Neural cell (in vitro differentiated cells): ENCODE data around the gene CNTN4. TPM values are rescaled to one million over a fixed set of nuclear protein-coding genes. Genes with fewer than 3 reads are reported as not detected.

Source experiments
- H2AFZ ChIP-seq: fragments of 200-600, 300-800 bp; sonication (generic), shearing (Covaris generic); 2 replicates; pipeline ENCODE4 v1.6.0; 2014; ENCODE audit warnings: low read depth, mild to moderate bottlenecking, antibody characterized with exemption, low read length, moderate library complexity
- H3F3A ChIP-seq: fragments of 200-600 bp; shearing (Covaris generic); 2 replicates; pipeline ENCODE4 v1.6.1; 2016; ENCODE audit warnings: mild to moderate bottlenecking, moderate library complexity, mixed read lengths, antibody characterized with exemption, low read length; ENCODE audit not compliant: insufficient read depth, poor library complexity, severe bottlenecking
- H3K27ac ChIP-seq: fragments of 200-600, 300-800 bp; sonication (generic), shearing (Covaris generic); 2 replicates; pipeline ENCODE4 v1.5.1; 2014; ENCODE audit warnings: mild to moderate bottlenecking, low read length, moderate library complexity
- H3K27me3 ChIP-seq: fragments of 300-800, 200-600 bp; sonication (generic), shearing (Covaris generic); 2 replicates; pipeline ENCODE4 v1.6.0; 2014; ENCODE audit warnings: mild to moderate bottlenecking, low read depth, low read length, moderate library complexity; ENCODE audit not compliant: insufficient read depth
- H3K36me3 ChIP-seq: fragments of 300-800, 200-600 bp; sonication (generic), shearing (Covaris generic); 2 replicates; pipeline ENCODE4 v1.5.1; 2014; ENCODE audit warnings: mild to moderate bottlenecking, antibody characterized with exemption, low read length, moderate library complexity; ENCODE audit not compliant: insufficient read depth
- H3K4me2 ChIP-seq: fragments of 300-800, 200-600 bp; sonication (generic), shearing (Covaris generic); 2 replicates; pipeline ENCODE4 v1.6.0; 2014; ENCODE audit warnings: mild to moderate bottlenecking, low read length
- H3K4me3 ChIP-seq: fragments of 300-800, 200-600 bp; sonication (generic), shearing (Covaris generic); 2 replicates; pipeline ENCODE4 v1.5.1; 2014; ENCODE audit warnings: mild to moderate bottlenecking, low read length, moderate library complexity
- H3K79me2 ChIP-seq: fragments of 200-600 bp; shearing (Covaris generic); replicated peaks from 2 replicates; pipeline ENCODE4 v1.6.0; 2014; ENCODE audit warnings: mild to moderate bottlenecking, low read length, moderate library complexity; ENCODE audit not compliant: insufficient read depth
- H3K9ac ChIP-seq: fragments of 300-800, 200-600 bp; sonication (generic), shearing (Covaris generic); 2 replicates; pipeline ENCODE4 v1.6.1; 2016; ENCODE audit warnings: mild to moderate bottlenecking, low read length, mixed read lengths
- H3K9me2 ChIP-seq: fragments of 200-600 bp; shearing (Covaris generic); 2 replicates; pipeline ENCODE4 v1.6.1; 2016; ENCODE audit warnings: mild to moderate bottlenecking, low read length, mixed read lengths; ENCODE audit not compliant: insufficient read depth
- H3K9me3 ChIP-seq: fragments of 200-600, 300-800 bp; sonication (generic), shearing (Covaris generic); 2 replicates; pipeline ENCODE4 v1.6.1; 2016; ENCODE audit warnings: mild to moderate bottlenecking, mixed run types, low read length, moderate library complexity, mixed read lengths
- H4K20me1 ChIP-seq: fragments of 200-600 bp; shearing (Covaris generic); 2 replicates; pipeline ENCODE4 v1.6.1; 2016; ENCODE audit warnings: mild to moderate bottlenecking, mixed run types; ENCODE audit not compliant: insufficient read depth
- CTCF ChIP-seq: fragments of 450-650 bp; IDR thresholded peaks from 2 replicates; pipeline ENCODE4 v1.5.1; 2014; ENCODE audit warnings: antibody characterized with exemption, mild to moderate bottlenecking, moderate library complexity; ENCODE audit not compliant: poor library complexity, severe bottlenecking
- EP300 ChIP-seq: fragments of 450-650 bp; conservative IDR thresholded peaks from 2 replicates; pipeline ENCODE4 v1.6.1; 2014; ENCODE audit warnings: antibody characterized with exemption, mild to moderate bottlenecking, moderate library complexity; ENCODE audit not compliant: poor library complexity, severe bottlenecking
- EZH2 ChIP-seq: fragments of 200-600, 300-800 bp; shearing (Covaris generic), sonication (generic); IDR thresholded peaks from 2 replicates; pipeline ENCODE4 v1.6.1; 2014; ENCODE audit warnings: antibody characterized with exemption, low read length, borderline replicate concordance, mild to moderate bottlenecking; ENCODE audit not compliant: insufficient read depth, poor library complexity, severe bottlenecking
- MXI1 ChIP-seq: fragments of 450-650 bp; conservative IDR thresholded peaks from 2 replicates; pipeline ENCODE4 v1.6.1; 2014; ENCODE audit warnings: antibody characterized with exemption, mild to moderate bottlenecking; ENCODE audit not compliant: poor library complexity, severe bottlenecking
- POLR2AphosphoS5 ChIP-seq: IDR thresholded peaks from 2 replicates; pipeline ENCODE4 v1.6.1; 2012
- RAD21 ChIP-seq: fragments of 450-650 bp; conservative IDR thresholded peaks from 2 replicates; pipeline ENCODE4 v1.6.1; 2014; ENCODE audit warnings: antibody characterized with exemption, mild to moderate bottlenecking, moderate library complexity
- REST ChIP-seq: IDR thresholded peaks from 2 replicates; pipeline ENCODE4 v1.6.1; 2012; ENCODE audit warnings: borderline replicate concordance
- SMC3 ChIP-seq: fragments of 450-650 bp; conservative IDR thresholded peaks from 2 replicates; pipeline ENCODE4 v1.6.1; 2014; ENCODE audit warnings: antibody characterized with exemption, mild to moderate bottlenecking, moderate library complexity; ENCODE audit not compliant: poor library complexity
- TAF1 ChIP-seq: IDR thresholded peaks from 2 replicates; pipeline ENCODE4 v1.6.1; 2012; ENCODE audit warnings: low read depth
- polyA plus RNA-seq: library from polyadenylated mRNA; depleted of rRNA; stranded (reverse); fragments of >200 nt; gene quantifications from 2 replicates; pipeline ENCODE4 v1.2.3, GENCODE V29; 2014

CNTN4 gene
- polyA plus RNA-seq, 1 donor from 2014 or later = 10.6 TPM

- Histone ChIP-seq H3K27me3 (no peaks in the 10 kb centered on the region), H4K20me1 (no peaks in the 10 kb centered on the region), H3K79me2 (no peaks in the 10 kb centered on the region), H3K9me3 (no peaks in the 10 kb centered on the region), H2AFZ (no peak overlapping the region), H3K27ac (no peak overlapping the region), H3K9ac (no peak overlapping the region), H3K4me3 (no peak overlapping the region), H3K36me3 (no peaks in the 10 kb centered on the region), H3F3A (no peaks in the 10 kb centered on the region), H3K4me2 (no peak overlapping the region), H3K9me2 (no peaks in the 10 kb centered on the region)
- TF ChIP-seq CTCF = no peak
- TF ChIP-seq EP300 = no peak
- TF ChIP-seq EZH2 = no peak
- no peak for TF ChIP-seq TAF1
- no peak for TF ChIP-seq REST
- no peak for TF ChIP-seq RAD21
- TF ChIP-seq MXI1 = no peak
- TF ChIP-seq POLR2AphosphoS5 = no peak
Observed at GRCh38 chr3:2772803-2773202, 674.1 kb downstream of the CNTN4 start.

DNA sequence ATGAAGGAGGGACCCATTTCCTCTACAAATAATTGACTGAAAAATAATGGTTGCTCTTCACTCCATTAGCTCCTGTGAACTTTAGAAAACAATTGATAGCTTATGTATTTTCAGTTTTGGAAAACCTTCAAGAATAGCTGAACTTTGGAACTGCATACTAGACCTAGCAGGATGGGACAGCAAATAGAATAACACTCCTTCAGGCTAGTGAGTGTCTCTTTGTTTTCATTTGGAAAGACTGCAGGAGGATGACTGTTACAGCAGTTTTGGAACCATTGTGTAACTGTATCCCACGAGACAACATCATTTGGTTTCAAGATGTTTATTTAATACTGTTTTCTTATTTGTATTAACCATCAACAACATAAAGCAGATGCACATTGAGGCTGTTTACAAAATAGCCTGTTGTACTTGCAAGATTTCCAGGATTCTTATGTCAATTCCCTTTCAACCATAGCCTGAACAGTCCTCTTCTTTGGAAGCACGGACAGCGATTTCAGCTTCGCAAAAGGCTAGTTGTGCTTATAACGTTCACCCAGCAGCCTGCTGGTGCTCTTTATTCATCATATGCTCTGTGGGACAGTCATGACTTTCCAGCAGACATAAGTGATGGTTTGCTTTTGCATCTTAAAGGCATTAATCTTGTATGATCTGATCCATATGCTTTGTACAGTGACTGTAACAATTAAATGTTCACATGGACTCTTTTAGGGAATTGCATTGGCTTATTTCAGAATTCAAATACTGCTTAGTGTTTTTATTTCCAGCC is 676.0 kb downstream of the CNTN4 start:
- Histone ChIP-seq H4K20me1 (no peaks in the 10 kb centered on the region), H3K27ac (no peak overlapping the region), H3K9me3 (no peaks in the 10 kb centered on the region), H3K36me3 (no peaks in the 10 kb centered on the region), H3K79me2 (no peaks in the 10 kb centered on the region), H3K4me3 (no peak overlapping the region), H3K27me3 (no peaks in the 10 kb centered on the region), H3K9ac (no peak overlapping the region), H3K9me2 (no peaks in the 10 kb centered on the region), H2AFZ (no peak overlapping the region), H3K4me2 (no peak overlapping the region), H3F3A (no peaks in the 10 kb centered on the region)
- TF ChIP-seq RAD21 = no peak
- TF ChIP-seq REST = no peak
- no peak for TF ChIP-seq MXI1
- no peak for TF ChIP-seq EZH2
- TF ChIP-seq POLR2AphosphoS5 = no peak
- no peak for TF ChIP-seq CTCF
- no peak for TF ChIP-seq SMC3
- no peak for TF ChIP-seq EP300
- TF ChIP-seq TAF1 = no peak
